22Rv1 (cell line): ENCODE results near the gene FARP1.

Experiments used
- CTCF ChIP-seq: fragments of 450-650 bp; IDR thresholded peaks from 2 replicates; pipeline ENCODE4 v1.5.1; 2017; ENCODE audit warnings: mild to moderate bottlenecking
- ZFX ChIP-seq: fragments of 450-650 bp; IDR thresholded peaks from 2 replicates; pipeline ENCODE4 v1.6.1; 2017; ENCODE audit warnings: antibody characterized with exemption, borderline replicate concordance

- TF ChIP-seq CTCF: no peak
- no peak for TF ChIP-seq ZFX
These were observed 135.3 kb downstream of the FARP1 start for GRCh38 chr13:98278068-98278724.
